Stimulated activated CD8-positive, alpha-beta memory T cell treated with anti-CD3 and anti-CD28 coated beads, Interleukin-4, amount 100 ng/mL, for 48 hours (primary cell): ENCODE results near the gene NLRC3.
"Not testable (repeated sequence)": the region's sequence is repeated elsewhere in the genome, so short reads cannot be mapped to it uniquely, and the experiment has no call there.

ENCODE experiments used
- DNase-seq: peaks from one replicate; pipeline ENCODE4 v3.0.0-alpha.2; 2020

Gene NLRC3

GRCh38 chr16:3577302-3577752 lies at the start of gene NLRC3:
Gene NLRC3 (minus strand): TSS chr16:3577403. CDS start chr16:3565036, 12,367 bp downstream.
- peak; percentile 65 for DNase-seq

- DNase-seq: no peak
Observed at GRCh38 chr16:3625911-3626732, 48.9 kb upstream of the NLRC3 start.

- DNase-seq: no peak
Observed at GRCh38 chr16:3625331-3625730, 48.1 kb upstream of the NLRC3 start.

- no peak for DNase-seq
Observed at GRCh38 chr16:3623642-3624041, 46.4 kb upstream of the NLRC3 start.

GRCh38 chr16:3618769-3619141 lies 41.6 kb upstream of the NLRC3 start:
- DNase-seq: no peak

- no peak for DNase-seq
Observed at GRCh38 chr16:3612510-3613466, 35.6 kb upstream of the NLRC3 start.

- DNase-seq: peak; percentile 90
Observed at GRCh38 chr16:3611146-3611975, 34.2 kb upstream of the NLRC3 start, which contains the start of gene SLX4. Gene SLX4 (minus strand): TSS chr16:3611606. CDS start chr16:3608964, 2,642 bp downstream.

GRCh38 chr16:3610698-3611145 lies 33.5 kb upstream of the NLRC3 start:
- no peak for DNase-seq

GRCh38 chr16:3609895-3610697 lies 32.9 kb upstream of the NLRC3 start:
- no peak for DNase-seq

GRCh38 chr16:3608976-3609375 lies 31.8 kb upstream of the NLRC3 start:
- DNase-seq: not testable (repeated sequence)

GRCh38 chr16:3608069-3608468 lies 30.9 kb upstream of the NLRC3 start:
- no peak for DNase-seq

GRCh38 chr16:3607634-3608033 lies 30.4 kb upstream of the NLRC3 start:
- no peak for DNase-seq

GRCh38 chr16:3607161-3607560 lies 30.0 kb upstream of the NLRC3 start:
- no peak for DNase-seq

- DNase-seq: no peak
Observed at GRCh38 chr16:3606441-3606840, 29.2 kb upstream of the NLRC3 start.

GRCh38 chr16:3602320-3602653 lies 25.1 kb upstream of the NLRC3 start:
- DNase-seq: no peak

- no peak for DNase-seq
Observed at GRCh38 chr16:3601614-3602319, 24.6 kb upstream of the NLRC3 start.

GRCh38 chr16:3599922-3600321 lies 22.7 kb upstream of the NLRC3 start:
- DNase-seq: no peak

GRCh38 chr16:3599121-3599520 lies 21.9 kb upstream of the NLRC3 start:
- DNase-seq: no peak

GRCh38 chr16:3598236-3598635 lies 21.0 kb upstream of the NLRC3 start:
- no peak for DNase-seq

- DNase-seq: no peak
Observed at GRCh38 chr16:3597676-3598075, 20.5 kb upstream of the NLRC3 start.

GRCh38 chr16:3597226-3597625 lies 20.0 kb upstream of the NLRC3 start:
- DNase-seq: no peak
